ENCODE data around the gene STRBP.

The STRBP gene

GRCh38 chr9:123311250-123311752 is 42.9 kb upstream of the STRBP start:
- TF ChIP-seq MAX (IDR thresholded peaks at IDR 0.05; ENCODE audit: low read depth, low read length) (no peak), POLR2A (IDR thresholded peaks at IDR 0.05; ENCODE audit: extremely low read depth, insufficient read length) (no peak), MYC (IDR thresholded peaks at IDR 0.05; ENCODE audit: low read depth, low read length) (no peak)
- TF ChIP-seq, protein P1, sequence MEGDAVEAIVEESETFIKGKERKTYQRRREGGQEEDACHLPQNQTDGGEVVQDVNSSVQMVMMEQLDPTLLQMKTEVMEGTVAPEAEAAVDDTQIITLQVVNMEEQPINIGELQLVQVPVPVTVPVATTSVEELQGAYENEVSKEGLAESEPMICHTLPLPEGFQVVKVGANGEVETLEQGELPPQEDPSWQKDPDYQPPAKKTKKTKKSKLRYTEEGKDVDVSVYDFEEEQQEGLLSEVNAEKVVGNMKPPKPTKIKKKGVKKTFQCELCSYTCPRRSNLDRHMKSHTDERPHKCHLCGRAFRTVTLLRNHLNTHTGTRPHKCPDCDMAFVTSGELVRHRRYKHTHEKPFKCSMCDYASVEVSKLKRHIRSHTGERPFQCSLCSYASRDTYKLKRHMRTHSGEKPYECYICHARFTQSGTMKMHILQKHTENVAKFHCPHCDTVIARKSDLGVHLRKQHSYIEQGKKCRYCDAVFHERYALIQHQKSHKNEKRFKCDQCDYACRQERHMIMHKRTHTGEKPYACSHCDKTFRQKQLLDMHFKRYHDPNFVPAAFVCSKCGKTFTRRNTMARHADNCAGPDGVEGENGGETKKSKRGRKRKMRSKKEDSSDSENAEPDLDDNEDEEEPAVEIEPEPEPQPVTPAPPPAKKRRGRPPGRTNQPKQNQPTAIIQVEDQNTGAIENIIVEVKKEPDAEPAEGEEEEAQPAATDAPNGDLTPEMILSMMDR (IDR thresholded peaks at IDR 0.05; ENCODE audit: low read depth, low read length) = no peak
- DNase-seq (ENCODE audit: low read depth) = no peak
- no peak overlapping the region for H3K4me3 ChIP-seq (ENCODE audit: low read depth, low read length)

DNA sequence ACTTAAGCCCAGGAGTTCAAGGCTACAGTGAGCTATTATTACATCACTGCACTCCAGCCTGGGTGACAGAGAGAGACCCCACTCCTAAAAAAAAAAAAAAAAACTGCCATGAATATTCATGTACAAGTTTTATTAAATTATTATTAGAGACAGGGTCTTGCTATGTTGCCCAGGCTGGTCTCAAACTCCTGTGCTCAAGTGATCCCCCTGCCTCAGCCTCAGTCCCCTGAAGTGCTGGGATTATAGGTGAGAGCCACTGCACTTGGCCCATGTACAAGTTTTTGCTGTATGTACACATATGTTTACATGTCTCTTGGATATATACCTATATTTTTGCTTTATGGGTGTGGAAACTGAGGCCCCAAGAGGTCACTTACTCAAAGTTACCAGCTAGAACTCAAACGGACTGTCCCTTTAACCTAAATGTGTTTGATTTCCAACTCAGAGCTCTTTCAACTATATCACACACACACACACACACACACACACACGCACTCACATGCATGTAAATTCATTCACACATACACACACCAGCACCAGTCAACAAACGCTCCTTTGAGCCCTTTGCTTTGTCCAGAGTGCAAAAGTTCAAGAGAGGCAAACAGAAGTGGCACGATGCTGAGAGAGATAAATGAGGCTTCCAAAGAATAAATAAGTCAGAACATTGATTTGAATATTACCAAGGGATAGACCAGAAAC is 42.3 kb upstream of the STRBP start:
- no peak overlapping the region for H3K4me3 ChIP-seq (ENCODE audit: low read depth, low read length)
- DNase-seq (ENCODE audit: low read depth) = no peak
- TF ChIP-seq MAX (IDR thresholded peaks at IDR 0.05; ENCODE audit: low read depth, low read length) (no peak), MYC (IDR thresholded peaks at IDR 0.05; ENCODE audit: low read depth, low read length) (no peak), POLR2A (IDR thresholded peaks at IDR 0.05; ENCODE audit: extremely low read depth, insufficient read length) (no peak)
- TF ChIP-seq, protein P1 (IDR thresholded peaks at IDR 0.05; ENCODE audit: low read depth, low read length) = no peak

GRCh38 chr9:123309611-123310010 is 41.2 kb upstream of the STRBP start:
- no peak for TF ChIP-seq MYC (IDR thresholded peaks at IDR 0.05; ENCODE audit: low read depth, low read length)
- TF ChIP-seq, protein P1 (IDR thresholded peaks at IDR 0.05; ENCODE audit: low read depth, low read length) = no peak
- no peak for TF ChIP-seq POLR2A (IDR thresholded peaks at IDR 0.05; ENCODE audit: extremely low read depth, insufficient read length)
- TF ChIP-seq MAX (IDR thresholded peaks at IDR 0.05; ENCODE audit: low read depth, low read length) = no peak
- H3K4me3 ChIP-seq (ENCODE audit: low read depth, low read length) = no peak overlapping the region
- DNase-seq (ENCODE audit: low read depth) = no peak

DNA sequence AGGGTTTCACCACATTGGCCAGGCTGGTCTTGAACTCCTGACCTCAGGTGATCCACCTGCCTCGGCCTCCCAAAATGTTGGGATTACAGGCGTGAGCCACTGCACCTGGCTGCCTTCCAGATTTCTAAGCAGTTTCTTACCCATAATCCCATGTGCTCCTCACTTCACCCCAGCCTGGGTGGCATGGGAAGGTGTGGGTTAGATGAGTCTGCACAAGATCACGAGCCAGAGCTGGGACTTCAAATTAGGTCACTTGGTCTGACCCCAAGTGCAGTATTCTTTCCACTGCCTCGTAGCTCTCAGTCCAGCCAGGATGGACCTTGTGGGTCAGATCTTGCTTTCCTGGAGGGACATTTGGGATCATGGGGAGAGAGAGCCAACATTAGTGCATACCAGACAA is 37.5 kb upstream of the STRBP start:
- H3K4me3 ChIP-seq (ENCODE audit: low read depth, low read length) = no peak overlapping the region
- DNase-seq (ENCODE audit: low read depth) = no peak
- no peak for TF ChIP-seq MAX (IDR thresholded peaks at IDR 0.05; ENCODE audit: low read depth, low read length)
- no peak for TF ChIP-seq POLR2A (IDR thresholded peaks at IDR 0.05; ENCODE audit: extremely low read depth, insufficient read length)
- TF ChIP-seq, protein P1 (IDR thresholded peaks at IDR 0.05; ENCODE audit: low read depth, low read length) = no peak
- TF ChIP-seq MYC (IDR thresholded peaks at IDR 0.05; ENCODE audit: low read depth, low read length) = no peak

GRCh38 chr9:123304340-123304691 is 35.9 kb upstream of the STRBP start:
- no peak for DNase-seq (ENCODE audit: low read depth)
- TF ChIP-seq, protein P1 (IDR thresholded peaks at IDR 0.05; ENCODE audit: low read depth, low read length) = no peak
- TF ChIP-seq POLR2A (IDR thresholded peaks at IDR 0.05; ENCODE audit: extremely low read depth, insufficient read length) (no peak), MAX (IDR thresholded peaks at IDR 0.05; ENCODE audit: low read depth, low read length) (no peak), MYC (IDR thresholded peaks at IDR 0.05; ENCODE audit: low read depth, low read length) (no peak)
- H3K4me3 ChIP-seq (ENCODE audit: low read depth, low read length) = no peak overlapping the region
